HG03103 (cell line): ENCODE results near the gene SLC6A3.

Source experiments
- ATAC-seq: cut with Tn5 transposase; IDR thresholded peaks from one replicate; pipeline ENCODE4 v1.9.1; 2021; ENCODE audit warnings: low read depth; ENCODE audit not compliant: unreplicated experiment

SLC6A3 gene

GRCh38 chr5:1443171-1443570 is 2.1 kb downstream of the SLC6A3 start:
- no peak for ATAC-seq

- ATAC-seq, result no peak
Observed at GRCh38 chr5:1442222-1443145, 2.8 kb downstream of the SLC6A3 start.

- no peak for ATAC-seq
Observed at GRCh38 chr5:1441166-1441865, 3.9 kb downstream of the SLC6A3 start.

- ATAC-seq, result no peak
Observed at GRCh38 chr5:1440098-1440493, 5.1 kb downstream of the SLC6A3 start.

- no peak for ATAC-seq
Observed at GRCh38 chr5:1439388-1440097, 5.7 kb downstream of the SLC6A3 start.

- ATAC-seq, result no peak
Observed at GRCh38 chr5:1438871-1439270, 6.4 kb downstream of the SLC6A3 start.

- no peak for ATAC-seq
Observed at GRCh38 chr5:1437876-1438559, 7.2 kb downstream of the SLC6A3 start.

GRCh38 chr5:1437226-1437829 is 7.9 kb downstream of the SLC6A3 start:
- no peak for ATAC-seq

GRCh38 chr5:1436681-1437080 is 8.6 kb downstream of the SLC6A3 start:
- ATAC-seq, result no peak

GRCh38 chr5:1436036-1436435 is 9.2 kb downstream of the SLC6A3 start:
- ATAC-seq, result no peak

- ATAC-seq, result no peak
Observed at GRCh38 chr5:1435369-1435768, 9.9 kb downstream of the SLC6A3 start.

- no peak for ATAC-seq
Observed at GRCh38 chr5:1432296-1432695, 12.9 kb downstream of the SLC6A3 start.

GRCh38 chr5:1431896-1432295 is 13.3 kb downstream of the SLC6A3 start:
- ATAC-seq, result no peak

GRCh38 chr5:1431021-1431811 is 14.0 kb downstream of the SLC6A3 start:
- ATAC-seq, result no peak

- no peak for ATAC-seq
Observed at GRCh38 chr5:1430121-1430795, 15.0 kb downstream of the SLC6A3 start.

- no peak for ATAC-seq
Observed at GRCh38 chr5:1429496-1429895, 15.7 kb downstream of the SLC6A3 start.

- no peak for ATAC-seq
Observed at GRCh38 chr5:1429066-1429465, 16.2 kb downstream of the SLC6A3 start.

GRCh38 chr5:1428107-1428506 is 17.1 kb downstream of the SLC6A3 start:
- no peak for ATAC-seq

GRCh38 chr5:1424716-1425115 is 20.5 kb downstream of the SLC6A3 start:
- ATAC-seq, result no peak
